Brain pericyte (primary cell): ENCODE results near the gene SARNP.

Experiments used
- DNase-seq: peaks from one replicate; pipeline ENCODE4 v3.0.0-alpha.2; 2012; ENCODE audit warnings: low read depth, low spot score

Gene SARNP

GRCh38 chr12:55707841-55708694 lies 109.5 kb downstream of the SARNP start, which contains the start of gene ITGA7:
Gene ITGA7 (minus strand): TSS chr12:55707904. CDS start chr12:55707682, 222 bp downstream.
- no peak for DNase-seq
